PFSK-1 (cell line): ENCODE data around the gene RBP3.

Experiments
- POLR2AphosphoS5 ChIP-seq: IDR thresholded peaks from 2 replicates; pipeline ENCODE4 v1.6.1; 2012; ENCODE audit warnings: low read depth, mild to moderate bottlenecking, control low read depth, low read length, moderate library complexity
- SIN3A ChIP-seq: IDR thresholded peaks from 2 replicates; pipeline ENCODE4 v1.6.1; 2012; ENCODE audit warnings: mild to moderate bottlenecking, low read length, moderate library complexity, borderline replicate concordance; ENCODE audit not compliant: insufficient read depth
- TF ChIP-seq, protein P1 (sequence below), 2 experiments: IDR thresholded peaks; 2 replicates each; pipeline versions ENCODE4 v1.6.1 to v1.8.0; 2011 to 2012; ENCODE audit warnings: low read depth in 2 of 2, low read length in 2 of 2, control low read depth in 1 of 2, inconsistent platforms in 1 of 2, mild to moderate bottlenecking in 1 of 2, moderate library complexity in 1 of 2; ENCODE audit not compliant: insufficient read depth in 1 of 2

DNA sequence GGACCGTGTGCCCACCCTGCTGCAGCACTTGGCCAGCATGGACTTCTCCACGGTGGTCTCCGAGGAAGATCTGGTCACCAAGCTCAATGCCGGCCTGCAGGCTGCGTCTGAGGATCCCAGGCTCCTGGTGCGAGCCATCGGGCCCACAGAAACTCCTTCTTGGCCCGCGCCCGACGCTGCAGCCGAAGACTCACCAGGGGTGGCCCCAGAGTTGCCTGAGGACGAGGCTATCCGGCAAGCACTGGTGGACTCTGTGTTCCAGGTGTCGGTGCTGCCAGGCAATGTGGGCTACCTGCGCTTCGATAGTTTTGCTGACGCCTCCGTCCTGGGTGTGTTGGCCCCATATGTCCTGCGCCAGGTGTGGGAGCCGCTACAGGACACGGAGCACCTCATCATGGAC, 1.4 kb downstream of the RBP3 start:
- TF ChIP-seq POLR2AphosphoS5 (no peak), SIN3A (no peak)
- TF ChIP-seq, protein P1, sequence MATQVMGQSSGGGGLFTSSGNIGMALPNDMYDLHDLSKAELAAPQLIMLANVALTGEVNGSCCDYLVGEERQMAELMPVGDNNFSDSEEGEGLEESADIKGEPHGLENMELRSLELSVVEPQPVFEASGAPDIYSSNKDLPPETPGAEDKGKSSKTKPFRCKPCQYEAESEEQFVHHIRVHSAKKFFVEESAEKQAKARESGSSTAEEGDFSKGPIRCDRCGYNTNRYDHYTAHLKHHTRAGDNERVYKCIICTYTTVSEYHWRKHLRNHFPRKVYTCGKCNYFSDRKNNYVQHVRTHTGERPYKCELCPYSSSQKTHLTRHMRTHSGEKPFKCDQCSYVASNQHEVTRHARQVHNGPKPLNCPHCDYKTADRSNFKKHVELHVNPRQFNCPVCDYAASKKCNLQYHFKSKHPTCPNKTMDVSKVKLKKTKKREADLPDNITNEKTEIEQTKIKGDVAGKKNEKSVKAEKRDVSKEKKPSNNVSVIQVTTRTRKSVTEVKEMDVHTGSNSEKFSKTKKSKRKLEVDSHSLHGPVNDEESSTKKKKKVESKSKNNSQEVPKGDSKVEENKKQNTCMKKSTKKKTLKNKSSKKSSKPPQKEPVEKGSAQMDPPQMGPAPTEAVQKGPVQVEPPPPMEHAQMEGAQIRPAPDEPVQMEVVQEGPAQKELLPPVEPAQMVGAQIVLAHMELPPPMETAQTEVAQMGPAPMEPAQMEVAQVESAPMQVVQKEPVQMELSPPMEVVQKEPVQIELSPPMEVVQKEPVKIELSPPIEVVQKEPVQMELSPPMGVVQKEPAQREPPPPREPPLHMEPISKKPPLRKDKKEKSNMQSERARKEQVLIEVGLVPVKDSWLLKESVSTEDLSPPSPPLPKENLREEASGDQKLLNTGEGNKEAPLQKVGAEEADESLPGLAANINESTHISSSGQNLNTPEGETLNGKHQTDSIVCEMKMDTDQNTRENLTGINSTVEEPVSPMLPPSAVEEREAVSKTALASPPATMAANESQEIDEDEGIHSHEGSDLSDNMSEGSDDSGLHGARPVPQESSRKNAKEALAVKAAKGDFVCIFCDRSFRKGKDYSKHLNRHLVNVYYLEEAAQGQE (IDR thresholded peaks at IDR 0.05; ENCODE audit: insufficient read depth in 1 of 2, low read depth in 2 of 2, low read length in 2 of 2), result no peak
